Stimulated activated CD4-positive, alpha-beta T cell treated with anti-CD3 and anti-CD28 coated beads, TNF-alpha, amount 100 ng/mL, for 24 hours (primary cell): ENCODE results near the gene ZSCAN26.

Source experiments
- DNase-seq, 3 experiments: peaks; one replicate each; pipeline ENCODE4 v3.0.0-alpha.2; 2020; ENCODE audit warnings: low read depth in 3 of 3

ZSCAN26 gene

GRCh38 chr6:28266962-28267694 is at the start of gene ZSCAN26:
ZSCAN26 (plus strand) TSS chr6:28267143; CDS start chr6:28271920, 4,777 bp downstream.
- peak; percentile 64 to 79 (median 79) for DNase-seq

GRCh38 chr6:28217890-28218289 is 49.1 kb upstream of the ZSCAN26 start:
- no peak for DNase-seq

- DNase-seq: peak in 1 of 3 experiments; percentile 43
Measured at GRCh38 chr6:28218312-28219248, 48.4 kb upstream of the ZSCAN26 start.

- no peak for DNase-seq
Measured at GRCh38 chr6:28220257-28221133, 46.4 kb upstream of the ZSCAN26 start.

- no peak for DNase-seq
Measured at GRCh38 chr6:28224131-28225055, 42.5 kb upstream of the ZSCAN26 start.

GRCh38 chr6:28225056-28225834 is 41.7 kb upstream of the ZSCAN26 start, which contains the start of gene ZSCAN9:
ZSCAN9 (plus strand) TSS chr6:28225275; CDS start chr6:28227085, 1,810 bp downstream.
- peak in 1 of 3 experiments; percentile 49 for DNase-seq

GRCh38 chr6:28226460-28226859 is 40.5 kb upstream of the ZSCAN26 start:
- DNase-seq: no peak

- no peak for DNase-seq
Measured at GRCh38 chr6:28232785-28233184, 34.2 kb upstream of the ZSCAN26 start.

GRCh38 chr6:28235912-28236452 is 31.0 kb upstream of the ZSCAN26 start:
- no peak for DNase-seq

GRCh38 chr6:28239636-28240035 is 27.3 kb upstream of the ZSCAN26 start:
- no peak for DNase-seq

- no peak for DNase-seq
Measured at GRCh38 chr6:28240471-28240870, 26.5 kb upstream of the ZSCAN26 start.

- no peak for DNase-seq
Measured at GRCh38 chr6:28243946-28244345, 23.0 kb upstream of the ZSCAN26 start.

- DNase-seq: no peak
Measured at GRCh38 chr6:28245206-28245941, 21.6 kb upstream of the ZSCAN26 start.

GRCh38 chr6:28248916-28249315 is 18.0 kb upstream of the ZSCAN26 start:
- DNase-seq: no peak

- DNase-seq: no peak
Measured at GRCh38 chr6:28250747-28251146, 16.2 kb upstream of the ZSCAN26 start.

- peak in 1 of 3 experiments; percentile 14 for DNase-seq
Measured at GRCh38 chr6:28251661-28252008, 15.3 kb upstream of the ZSCAN26 start.

- peak; percentile 64 to 73 (median 72) for DNase-seq
Measured at GRCh38 chr6:28252009-28252975, 14.7 kb upstream of the ZSCAN26 start, which contains the start of gene ZKSCAN4. ZKSCAN4 (minus strand) TSS chr6:28252269; CDS start chr6:28251980, 289 bp downstream.
